Measurements from ENCODE around the gene DOCK3. TPM values are rescaled to one million over a fixed set of nuclear protein-coding genes. Genes with fewer than 3 reads are reported as not detected.

DOCK3 gene
- total RNA-seq, 1 donor from 2014 or later = 0.52 TPM

DNA sequence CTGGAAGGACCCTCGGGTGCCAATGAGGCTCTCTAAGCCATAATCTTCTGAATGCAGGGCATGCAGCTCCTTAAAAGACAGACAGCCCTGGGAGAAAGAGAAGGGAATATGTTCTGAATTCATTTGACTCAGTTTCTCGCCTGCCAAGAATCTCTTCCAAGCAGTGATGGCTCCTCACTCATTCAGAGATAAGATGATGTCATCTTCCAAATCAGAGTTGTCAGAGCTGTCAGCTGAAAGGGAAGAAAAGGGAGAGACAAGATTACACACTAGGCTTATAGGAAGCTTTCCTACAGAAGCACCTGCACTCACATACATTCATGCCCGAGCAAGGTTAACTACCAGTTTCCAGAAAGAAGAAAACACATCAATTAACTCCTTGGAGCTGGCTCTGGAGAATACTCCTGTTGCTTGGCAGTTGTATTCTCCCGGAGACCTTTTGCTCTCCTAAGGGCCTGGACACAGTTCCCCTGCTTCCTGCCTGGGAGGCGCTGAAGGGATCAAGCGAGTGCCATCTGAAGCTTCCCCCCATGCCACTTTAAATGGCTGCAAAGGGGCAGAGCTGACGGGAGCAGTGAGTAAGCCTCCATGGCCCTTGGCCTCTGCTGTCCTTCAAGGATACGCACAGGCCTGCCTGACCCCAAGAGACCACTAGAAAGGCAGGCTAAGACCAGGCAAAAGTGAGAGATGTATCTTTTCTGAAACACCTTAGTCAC is 724.0 kb downstream of the DOCK3 start:
- Histone ChIP-seq H3K36me3 (ENCODE audit: control insufficient read depth in 3 of 3, insufficient read depth in 3 of 3, low read length in 3 of 3) (peaks cover 38 to 55% (median 52%) of the 10 kb centered on the region in 3 donors), H3K9ac (ENCODE audit: low read depth in 1 of 3, low read length in 3 of 3) (no peak overlapping the region), H3K27ac (ENCODE audit: low read depth, low read length) (no peak overlapping the region), H3K4me3 (ENCODE audit: low read length in 3 of 3) (no peak overlapping the region), H3K9me3 (ENCODE audit: control insufficient read depth in 3 of 3, low read length in 3 of 3) (no peaks in the 10 kb centered on the region), H3K27me3 (ENCODE audit: control insufficient read depth in 3 of 3, insufficient read depth in 3 of 3, low read length in 3 of 3) (no peaks in the 10 kb centered on the region), H3K4me1 (ENCODE audit: control insufficient read depth in 3 of 3, insufficient read depth in 3 of 3, low read length in 3 of 3) (peaks cover 23 to 36% (median 32%) of the 10 kb centered on the region in 3 donors)

DNA sequence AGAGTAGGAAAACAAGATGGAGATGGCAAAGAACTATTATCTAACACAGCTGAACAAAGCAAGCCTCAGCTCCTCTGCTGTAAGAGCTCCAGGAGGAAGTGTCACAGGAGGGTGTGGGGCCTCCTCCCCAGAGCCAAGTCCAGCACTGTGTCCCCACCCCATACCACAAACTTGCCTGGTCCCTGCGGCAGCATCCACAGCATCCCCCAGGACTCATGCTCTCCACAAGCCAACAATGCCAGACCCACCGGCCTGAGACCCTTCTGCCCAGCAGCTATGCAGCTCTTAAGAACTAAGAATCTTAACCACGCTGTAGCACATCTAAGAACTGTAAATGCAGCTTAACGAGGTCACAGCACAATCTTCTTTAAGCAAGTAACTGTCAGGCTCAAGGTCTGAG is 725.4 kb downstream of the DOCK3 start:
- Histone ChIP-seq H3K9ac (ENCODE audit: low read depth in 1 of 3, low read length in 3 of 3) (no peak overlapping the region), H3K4me3 (ENCODE audit: low read length in 3 of 3) (no peak overlapping the region), H3K36me3 (ENCODE audit: control insufficient read depth in 3 of 3, insufficient read depth in 3 of 3, low read length in 3 of 3) (peaks cover 27 to 49% (median 40%) of the 10 kb centered on the region in 3 donors), H3K4me1 (ENCODE audit: control insufficient read depth in 3 of 3, insufficient read depth in 3 of 3, low read length in 3 of 3) (peaks cover 12 to 22% (median 19%) of the 10 kb centered on the region in 3 donors), H3K27me3 (ENCODE audit: control insufficient read depth in 3 of 3, insufficient read depth in 3 of 3, low read length in 3 of 3) (no peaks in the 10 kb centered on the region), H3K9me3 (ENCODE audit: control insufficient read depth in 3 of 3, low read length in 3 of 3) (no peaks in the 10 kb centered on the region), H3K27ac (ENCODE audit: low read depth, low read length) (no peak overlapping the region)

DNA sequence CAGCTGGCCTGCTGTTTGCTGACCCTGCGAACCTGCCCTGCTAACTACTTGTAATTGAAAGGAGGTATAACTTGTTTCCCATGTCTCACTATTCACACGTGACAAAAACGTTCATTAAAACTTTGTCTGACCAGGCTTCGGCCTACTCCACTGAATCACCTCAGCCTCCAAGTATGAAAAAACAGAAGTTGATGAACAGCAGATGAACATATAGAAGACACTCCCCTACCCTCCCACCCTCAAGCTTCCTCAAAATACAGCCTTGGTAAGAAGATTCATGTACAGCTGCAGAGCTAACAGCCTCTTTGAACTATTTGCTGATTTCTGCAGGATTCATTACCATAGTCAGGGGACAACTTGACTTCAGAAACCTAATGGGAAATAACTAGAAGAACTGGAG is 727.0 kb downstream of the DOCK3 start:
- Histone ChIP-seq H3K36me3 (ENCODE audit: control insufficient read depth in 3 of 3, insufficient read depth in 3 of 3, low read length in 3 of 3) (peaks cover 12 to 33% (median 24%) of the 10 kb centered on the region in 3 donors), H3K9me3 (ENCODE audit: control insufficient read depth in 3 of 3, low read length in 3 of 3) (no peaks in the 10 kb centered on the region), H3K4me3 (ENCODE audit: low read length in 3 of 3) (no peak overlapping the region), H3K27ac (ENCODE audit: low read depth, low read length) (no peak overlapping the region), H3K27me3 (ENCODE audit: control insufficient read depth in 3 of 3, insufficient read depth in 3 of 3, low read length in 3 of 3) (no peaks in the 10 kb centered on the region), H3K4me1 (ENCODE audit: control insufficient read depth in 3 of 3, insufficient read depth in 3 of 3, low read length in 3 of 3) (peaks cover 2 to 6% (median 6%) of the 10 kb centered on the region in 3 donors), H3K9ac (ENCODE audit: low read depth in 1 of 3, low read length in 3 of 3) (no peak overlapping the region)

DNA sequence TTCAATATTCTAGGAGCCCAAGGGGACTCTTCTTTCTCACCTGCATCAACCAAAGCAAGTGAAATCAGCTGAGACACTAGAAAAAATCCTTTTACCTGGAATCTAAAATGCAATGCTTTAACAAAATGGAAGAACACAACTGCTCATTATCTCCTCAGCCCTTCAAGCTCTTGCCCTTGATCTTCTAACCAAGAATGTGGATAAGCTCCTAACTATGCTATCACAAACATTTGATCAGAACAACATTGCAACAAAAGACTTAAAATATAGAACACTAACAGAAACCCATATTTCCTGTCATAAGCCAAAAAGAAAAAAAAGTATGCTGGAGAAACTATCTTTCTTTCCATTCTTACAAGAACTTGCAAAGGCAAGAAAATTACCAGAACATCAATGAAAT is 728.9 kb downstream of the DOCK3 start:
- Histone ChIP-seq H3K27me3 (ENCODE audit: control insufficient read depth in 3 of 3, insufficient read depth in 3 of 3, low read length in 3 of 3) (no peaks in the 10 kb centered on the region), H3K36me3 (ENCODE audit: control insufficient read depth in 3 of 3, insufficient read depth in 3 of 3, low read length in 3 of 3) (peaks cover 7 to 32% (median 17%) of the 10 kb centered on the region in 3 donors), H3K4me1 (ENCODE audit: control insufficient read depth in 3 of 3, insufficient read depth in 3 of 3, low read length in 3 of 3) (peaks cover 0 to 2% (median 0%) of the 10 kb centered on the region in 3 donors), H3K27ac (ENCODE audit: low read depth, low read length) (no peak overlapping the region), H3K9ac (ENCODE audit: low read depth in 1 of 3, low read length in 3 of 3) (no peak overlapping the region), H3K9me3 (ENCODE audit: control insufficient read depth in 3 of 3, low read length in 3 of 3) (no peaks in the 10 kb centered on the region), H3K4me3 (ENCODE audit: low read length in 3 of 3) (no peak overlapping the region)

DNA sequence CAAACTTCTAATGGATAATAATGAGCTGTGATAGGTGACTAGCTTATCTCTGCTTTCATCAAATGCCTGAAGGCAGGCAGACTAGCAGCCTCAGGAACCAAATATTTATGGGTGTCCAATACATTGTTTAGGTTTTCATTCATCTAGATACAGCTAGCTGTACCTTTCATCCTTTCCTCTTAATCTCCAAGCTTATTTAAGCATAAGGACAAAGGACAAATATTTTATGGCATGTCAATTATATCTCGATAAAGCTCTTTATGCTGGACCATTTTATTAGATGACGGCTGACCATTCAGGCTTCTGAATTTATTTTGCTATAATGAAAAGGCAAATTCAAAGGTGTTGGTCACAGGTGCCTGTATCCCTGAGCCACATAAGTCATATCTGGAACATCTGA is 733.3 kb downstream of the DOCK3 start:
- H3K4me1 ChIP-seq (ENCODE audit: control insufficient read depth in 3 of 3, insufficient read depth in 3 of 3, low read length in 3 of 3) = no peaks in the 10 kb centered on the region
- peaks cover 24 to 41% (median 32%) of the 10 kb centered on the region in 3 donors for H3K36me3 ChIP-seq (ENCODE audit: control insufficient read depth in 3 of 3, insufficient read depth in 3 of 3, low read length in 3 of 3)
- H3K9ac ChIP-seq (ENCODE audit: low read depth in 1 of 3, low read length in 3 of 3) = no peak overlapping the region
- H3K4me3 ChIP-seq (ENCODE audit: low read length in 3 of 3) = no peak overlapping the region
- no peak overlapping the region for H3K27ac ChIP-seq (ENCODE audit: low read depth, low read length)
- H3K9me3 ChIP-seq (ENCODE audit: control insufficient read depth in 3 of 3, low read length in 3 of 3) = no peaks in the 10 kb centered on the region
- no peaks in the 10 kb centered on the region for H3K27me3 ChIP-seq (ENCODE audit: control insufficient read depth in 3 of 3, insufficient read depth in 3 of 3, low read length in 3 of 3)

DNA sequence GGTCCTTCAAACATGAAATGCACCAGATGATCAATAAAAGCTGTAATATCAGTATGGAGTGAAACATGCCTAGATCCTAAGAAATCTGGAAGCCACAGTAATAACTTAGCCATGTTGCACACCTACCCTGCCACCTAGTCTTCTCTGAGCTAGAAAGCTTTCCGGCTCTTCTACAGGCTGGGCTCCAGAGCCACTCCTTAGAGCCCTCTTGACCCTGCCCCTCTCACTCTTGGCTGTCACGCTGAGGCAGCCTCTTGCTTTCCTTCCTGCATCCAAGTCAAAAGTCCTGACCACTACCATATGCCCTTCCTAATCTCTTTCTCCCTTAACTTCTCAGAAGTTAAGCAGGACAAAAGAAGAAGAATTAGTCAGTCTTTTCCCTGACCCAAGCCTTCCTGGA is 734.1 kb downstream of the DOCK3 start:
- no peak overlapping the region for H3K27ac ChIP-seq (ENCODE audit: low read depth, low read length)
- H3K27me3 ChIP-seq (ENCODE audit: control insufficient read depth in 3 of 3, insufficient read depth in 3 of 3, low read length in 3 of 3) = no peaks in the 10 kb centered on the region
- H3K4me1 ChIP-seq (ENCODE audit: control insufficient read depth in 3 of 3, insufficient read depth in 3 of 3, low read length in 3 of 3) = no peaks in the 10 kb centered on the region
- H3K9me3 ChIP-seq (ENCODE audit: control insufficient read depth in 3 of 3, low read length in 3 of 3) = no peaks in the 10 kb centered on the region
- no peak overlapping the region for H3K9ac ChIP-seq (ENCODE audit: low read depth in 1 of 3, low read length in 3 of 3)
- no peak overlapping the region for H3K4me3 ChIP-seq (ENCODE audit: low read length in 3 of 3)
- peaks cover 24 to 43% (median 35%) of the 10 kb centered on the region in 3 donors for H3K36me3 ChIP-seq (ENCODE audit: control insufficient read depth in 3 of 3, insufficient read depth in 3 of 3, low read length in 3 of 3)

DNA sequence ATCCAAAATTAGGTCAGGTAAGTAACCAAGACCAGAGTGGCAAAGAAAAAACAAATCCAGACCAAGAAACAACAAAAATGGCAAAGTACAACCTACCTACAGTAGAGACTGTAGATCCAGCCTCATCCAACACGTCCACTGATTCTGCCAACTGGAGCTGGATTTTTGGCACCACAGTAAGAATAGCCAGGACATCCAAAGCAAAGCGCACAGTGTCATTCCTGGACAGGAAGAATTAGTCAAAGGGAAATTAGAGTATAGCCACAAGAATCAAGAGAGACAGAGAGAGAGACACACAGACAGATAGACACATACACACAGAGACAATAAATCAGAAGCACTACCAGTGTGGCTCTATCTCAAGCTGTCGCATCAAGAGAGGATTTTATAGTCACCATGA is 747.5 kb downstream of the DOCK3 start:
- Histone ChIP-seq H3K9me3 (ENCODE audit: control insufficient read depth in 3 of 3, low read length in 3 of 3) (no peaks in the 10 kb centered on the region), H3K9ac (ENCODE audit: low read depth in 1 of 3, low read length in 3 of 3) (no peak overlapping the region), H3K4me1 (ENCODE audit: control insufficient read depth in 3 of 3, insufficient read depth in 3 of 3, low read length in 3 of 3) (no peaks in the 10 kb centered on the region), H3K27me3 (ENCODE audit: control insufficient read depth in 3 of 3, insufficient read depth in 3 of 3, low read length in 3 of 3) (no peaks in the 10 kb centered on the region), H3K36me3 (ENCODE audit: control insufficient read depth in 3 of 3, insufficient read depth in 3 of 3, low read length in 3 of 3) (peaks cover 21 to 38% (median 38%) of the 10 kb centered on the region in 3 donors), H3K27ac (ENCODE audit: low read depth, low read length) (no peak overlapping the region), H3K4me3 (ENCODE audit: low read length in 3 of 3) (no peak overlapping the region)

DNA sequence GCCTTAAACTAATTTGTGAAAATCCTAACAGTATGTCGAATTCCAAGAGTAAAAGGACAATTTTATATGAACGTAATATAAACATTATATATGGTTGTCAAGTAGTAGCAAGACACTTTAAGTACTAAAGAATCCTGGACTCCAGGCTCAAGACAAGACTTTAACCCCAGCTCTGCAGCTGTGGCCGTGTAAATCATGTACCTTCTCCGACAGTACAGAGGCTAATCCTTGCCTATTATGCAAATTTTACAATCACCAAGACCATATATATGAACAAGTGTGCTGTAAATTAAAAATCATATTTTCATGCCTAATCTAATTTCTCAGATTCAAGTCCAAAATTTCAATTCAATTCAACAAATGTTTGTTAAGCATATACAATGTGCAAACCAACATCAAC is 752.2 kb downstream of the DOCK3 start:
- no peak overlapping the region for H3K9ac ChIP-seq (ENCODE audit: low read depth in 1 of 3, low read length in 3 of 3)
- H3K4me1 ChIP-seq (ENCODE audit: control insufficient read depth in 3 of 3, insufficient read depth in 3 of 3, low read length in 3 of 3) = no peaks in the 10 kb centered on the region
- H3K27ac ChIP-seq (ENCODE audit: low read depth, low read length) = no peak overlapping the region
- peaks cover 6 to 31% (median 27%) of the 10 kb centered on the region in 3 donors for H3K36me3 ChIP-seq (ENCODE audit: control insufficient read depth in 3 of 3, insufficient read depth in 3 of 3, low read length in 3 of 3)
- no peaks in the 10 kb centered on the region for H3K27me3 ChIP-seq (ENCODE audit: control insufficient read depth in 3 of 3, insufficient read depth in 3 of 3, low read length in 3 of 3)
- no peak overlapping the region for H3K4me3 ChIP-seq (ENCODE audit: low read length in 3 of 3)
- H3K9me3 ChIP-seq (ENCODE audit: control insufficient read depth in 3 of 3, low read length in 3 of 3) = no peaks in the 10 kb centered on the region

DNA sequence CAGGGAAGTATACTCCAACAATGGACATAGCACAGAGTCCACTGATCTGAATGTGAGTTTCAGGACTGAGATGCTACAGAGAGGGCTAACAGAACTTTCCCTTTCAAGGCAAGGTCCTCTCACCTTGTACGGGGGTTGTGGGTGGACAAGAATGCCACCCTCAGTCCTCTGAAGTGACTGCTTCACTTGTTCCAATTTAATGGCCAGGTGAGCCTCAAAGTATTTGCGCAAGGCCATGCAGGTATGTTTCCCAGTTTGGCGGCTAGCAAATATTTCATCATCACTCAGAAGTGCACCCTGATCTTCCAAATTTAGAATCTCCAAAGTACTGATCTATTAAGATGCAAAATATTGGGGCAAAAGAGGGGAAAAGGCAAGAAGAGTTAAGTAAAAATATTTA is 754.4 kb downstream of the DOCK3 start:
- Histone ChIP-seq H3K36me3 (ENCODE audit: control insufficient read depth in 3 of 3, insufficient read depth in 3 of 3, low read length in 3 of 3) (peaks cover 2 to 31% (median 22%) of the 10 kb centered on the region in 3 donors), H3K27ac (ENCODE audit: low read depth, low read length) (no peak overlapping the region), H3K4me1 (ENCODE audit: control insufficient read depth in 3 of 3, insufficient read depth in 3 of 3, low read length in 3 of 3) (no peaks in the 10 kb centered on the region), H3K27me3 (ENCODE audit: control insufficient read depth in 3 of 3, insufficient read depth in 3 of 3, low read length in 3 of 3) (no peaks in the 10 kb centered on the region), H3K9ac (ENCODE audit: low read depth in 1 of 3, low read length in 3 of 3) (no peak overlapping the region), H3K4me3 (ENCODE audit: low read length in 3 of 3) (no peak overlapping the region), H3K9me3 (ENCODE audit: control insufficient read depth in 3 of 3, low read length in 3 of 3) (no peaks in the 10 kb centered on the region)
